SK-N-SH (cell line): Measurements from ENCODE around the gene ZNF462.

Source experiments
- CTCF ChIP-seq: fragments of 200-600 bp; sonication (generic); IDR thresholded peaks from 2 replicates; pipeline ENCODE4 v1.6.1; 2017; ENCODE audit warnings: antibody characterized with exemption, mild to moderate bottlenecking, moderate library complexity
- EP300 ChIP-seq, 2 experiments: IDR thresholded peaks; 2 replicates each; pipeline versions ENCODE4 v1.4.0 to v1.6.1; 2012; ENCODE audit warnings: borderline replicate concordance in 1 of 2, low read depth in 1 of 2, low read length in 1 of 2
- FOSL2 ChIP-seq: IDR thresholded peaks from 2 replicates; pipeline ENCODE4 v1.4.0; 2012; ENCODE audit warnings: low read depth, mild to moderate bottlenecking, moderate library complexity, borderline replicate concordance
- GABPA ChIP-seq: IDR thresholded peaks from 2 replicates; pipeline ENCODE4 v1.4.0; 2012; ENCODE audit warnings: low read depth, mild to moderate bottlenecking

GRCh38 chr9:106970976-106971457 lies 108.1 kb downstream of the ZNF462 start:
- TF ChIP-seq CTCF (no peak), GABPA (no peak), FOSL2 (no peak), EP300 (IDR thresholded peaks at IDR 0.05; ENCODE audit: borderline replicate concordance in 1 of 2, low read depth in 1 of 2, low read length in 1 of 2) (no peak)
